HG02571 (cell line): ENCODE data around the gene CRYBB1.

ENCODE experiments used
- ATAC-seq: cut with Tn5 transposase; IDR thresholded peaks from one replicate; pipeline ENCODE4 v1.9.1; 2021; ENCODE audit warnings: mild to moderate bottlenecking, moderate library complexity; ENCODE audit not compliant: unreplicated experiment

Gene CRYBB1

GRCh38 chr22:26581633-26582168 is 36.1 kb downstream of the CRYBB1 start:
- no peak for ATAC-seq

- ATAC-seq: no peak
These were observed 36.8 kb downstream of the CRYBB1 start for GRCh38 chr22:26581026-26581425.

- ATAC-seq: no peak
These were observed 37.4 kb downstream of the CRYBB1 start for GRCh38 chr22:26580240-26580962.

GRCh38 chr22:26579331-26579886 is 38.4 kb downstream of the CRYBB1 start:
- ATAC-seq: no peak

GRCh38 chr22:26577081-26577480 is 40.7 kb downstream of the CRYBB1 start:
- ATAC-seq: no peak

GRCh38 chr22:26576026-26576680 is 41.7 kb downstream of the CRYBB1 start:
- no peak for ATAC-seq

- no peak for ATAC-seq
These were observed 43.7 kb downstream of the CRYBB1 start for GRCh38 chr22:26574001-26574723.

- no peak for ATAC-seq
These were observed 44.7 kb downstream of the CRYBB1 start for GRCh38 chr22:26573026-26573662.

- ATAC-seq: no peak
These were observed 46.8 kb downstream of the CRYBB1 start for GRCh38 chr22:26570864-26571525.

GRCh38 chr22:26570115-26570514 is 47.7 kb downstream of the CRYBB1 start:
- ATAC-seq: no peak

GRCh38 chr22:26568207-26568706 is 49.6 kb downstream of the CRYBB1 start:
- ATAC-seq: no peak

- no peak for ATAC-seq
These were observed 50.2 kb downstream of the CRYBB1 start for GRCh38 chr22:26567610-26568009.

- ATAC-seq: no peak
These were observed 50.8 kb downstream of the CRYBB1 start for GRCh38 chr22:26566994-26567393.

- no peak for ATAC-seq
These were observed 51.9 kb downstream of the CRYBB1 start for GRCh38 chr22:26565889-26566288.

GRCh38 chr22:26565181-26565580 is 52.6 kb downstream of the CRYBB1 start:
- ATAC-seq: no peak

GRCh38 chr22:26564672-26565071 is 53.2 kb downstream of the CRYBB1 start:
- no peak for ATAC-seq

GRCh38 chr22:26564181-26564580 is 53.6 kb downstream of the CRYBB1 start:
- ATAC-seq: no peak

- no peak for ATAC-seq
These were observed 54.8 kb downstream of the CRYBB1 start for GRCh38 chr22:26563022-26563421.

- no peak for ATAC-seq
These were observed 55.9 kb downstream of the CRYBB1 start for GRCh38 chr22:26561756-26562417.
